K562 (cell line): Measurements from ENCODE around the gene FBXO28. TPM values are rescaled to one million over a fixed set of nuclear protein-coding genes. Genes with fewer than 3 reads are reported as not detected.

Source experiments
- ARHGAP35 ChIP-seq: fragments of 450-650 bp; IDR thresholded peaks from 2 replicates; pipeline ENCODE4 v1.6.1; 2018; ENCODE audit not compliant: partially characterized antibody
- ARID4B ChIP-seq: sonication (generic); formaldehyde crosslinking; IDR thresholded peaks from 2 replicates; pipeline ENCODE4 v1.8.0; 2022; ENCODE audit warnings: mild to moderate bottlenecking, missing genetic modification reagents
- CBX3 ChIP-seq, 2 experiments: IDR thresholded peaks; 1 replicate in 1 of 2; 2 replicates in 1 of 2; pipeline ENCODE4 v1.6.1; 2012; ENCODE audit warnings: inconsistent platforms in 2 of 2, low read length in 2 of 2, borderline replicate concordance in 1 of 2, control low read depth in 1 of 2
- DPF2 ChIP-seq: fragments of 450-650 bp; IDR thresholded peaks from 2 replicates; pipeline ENCODE4 v1.6.1; 2016
- GTF2F1 ChIP-seq: IDR thresholded peaks from 2 replicates; pipeline ENCODE4 v1.6.1; 2011; ENCODE audit warnings: low read depth, low read length, improper control_type of control experiment
- MCM3 ChIP-seq: fragments of 450-650 bp; IDR thresholded peaks from 2 replicates; pipeline ENCODE4 v1.6.1; 2016
- RCOR1 ChIP-seq, 2 experiments: IDR thresholded peaks; 2 replicates each; pipeline ENCODE4 v1.6.1; 2012; ENCODE audit warnings: low read depth in 2 of 2, low read length in 2 of 2, borderline replicate concordance in 1 of 2, improper control_type of control experiment in 1 of 2
- TFAM ChIP-seq: fragments of 250-450 bp; sonication (Bioruptor Pico); conservative IDR thresholded peaks from 2 replicates; pipeline ENCODE4 v1.5.0; 2021; ENCODE audit warnings: mild to moderate bottlenecking, moderate library complexity
- TFAP4 ChIP-seq: sonication (generic); formaldehyde crosslinking; IDR thresholded peaks from 2 replicates; pipeline ENCODE4 v1.8.0; 2022; ENCODE audit warnings: missing genetic modification reagents, mild to moderate bottlenecking, moderate library complexity, borderline replicate concordance
- TRIM28 ChIP-seq: fragments of 450-650 bp; IDR thresholded peaks from 2 replicates; pipeline ENCODE4 v1.6.1; 2017
- ZNF24 ChIP-seq: fragments of 450-650 bp; IDR thresholded peaks from 2 replicates; pipeline ENCODE4 v1.6.1; 2016
- ZNF253 ChIP-seq: fragments of 250-450 bp; sonication (Bioruptor Pico); conservative IDR thresholded peaks from 2 replicates; pipeline ENCODE4 v1.6.1; 2021; ENCODE audit warnings: mild to moderate bottlenecking
- ZNF436 ChIP-seq: fragments of 250-450, 450-650 bp; sonication (Bioruptor Pico); formaldehyde crosslinking; IDR thresholded peaks from 2 replicates; pipeline ENCODE4 v1.7.0; 2020; ENCODE audit warnings: mild to moderate bottlenecking
- polyA plus RNA-seq, 8 experiments: library from polyadenylated mRNA; depleted of rRNA in 4 of 8; stranded (reverse) in 5 of 8; unstranded in 3 of 8; fragments of >200 nt; fragmentation: Nextera tagmentation in 2 of 8; fragmentation: Illumina TruSeq in 1 of 8; extraction: Ambion mirVana in 2 of 8; extraction: Trizol in 1 of 8; gene quantifications; 2 replicates each; pipeline versions ENCODE4 v1.2.1 to v1.2.3, GENCODE V29; 2011 to 2014; ENCODE audit warnings: inconsistent platforms in 1 of 8, missing spikeins in 1 of 8
- total RNA-seq, 7 experiments: library from RNA; depleted of rRNA in 6 of 7; stranded (reverse); fragments of >200 nt in 6 of 7; fragmentation: Illumina TruSeq in 2 of 7; extraction: Trizol in 2 of 7; gene quantifications; 2 replicates each; pipeline versions ENCODE4 v1.2.1 to v1.2.3, GENCODE V29; 2011 to 2021; ENCODE audit warnings: low replicate concordance in 1 of 7
- TF ChIP-seq, protein P1 (sequence below), 2 experiments: fragments of 450-650 bp; IDR thresholded peaks; 2 replicates each; pipeline ENCODE4 v1.6.1; 2018; ENCODE audit warnings: mild to moderate bottlenecking in 2 of 2, low read depth in 1 of 2; ENCODE audit not compliant: partially characterized antibody in 2 of 2
- TF ChIP-seq, protein P2 (sequence below): IDR thresholded peaks from 2 replicates; pipeline ENCODE4 v1.6.1; 2012; ENCODE audit warnings: low read depth, low read length, improper control_type of control experiment, borderline replicate concordance
- TF ChIP-seq, protein P3 (sequence below): sonication (generic); formaldehyde crosslinking; IDR thresholded peaks from 2 replicates; pipeline ENCODE4 v1.8.0; 2022; ENCODE audit warnings: mild to moderate bottlenecking, missing genetic modification reagents

Gene FBXO28
- total and polyA plus RNA-seq, 9 of the 15 experiments (the other 6 are each of a cell fraction or from before 2014, with no cell fraction given), result 4.1 to 34.8 (median 25.3) TPM

GRCh38 chr1:224203243-224204016 lies 89.5 kb downstream of the FBXO28 start (continued):
- no peak for TF ChIP-seq ARID4B (CRISPR knock-in tag)
- peak; percentile 19; the same call in 1 of the 2 replicates for TF ChIP-seq TFAP4
- no peak for TF ChIP-seq ZNF24
- no peak for TF ChIP-seq RCOR1 (IDR thresholded peaks at IDR 0.05; ENCODE audit: borderline replicate concordance in 1 of 2, low read depth in 2 of 2, low read length in 2 of 2)
- no peak for TF ChIP-seq ARHGAP35
- TF ChIP-seq, protein P1, sequence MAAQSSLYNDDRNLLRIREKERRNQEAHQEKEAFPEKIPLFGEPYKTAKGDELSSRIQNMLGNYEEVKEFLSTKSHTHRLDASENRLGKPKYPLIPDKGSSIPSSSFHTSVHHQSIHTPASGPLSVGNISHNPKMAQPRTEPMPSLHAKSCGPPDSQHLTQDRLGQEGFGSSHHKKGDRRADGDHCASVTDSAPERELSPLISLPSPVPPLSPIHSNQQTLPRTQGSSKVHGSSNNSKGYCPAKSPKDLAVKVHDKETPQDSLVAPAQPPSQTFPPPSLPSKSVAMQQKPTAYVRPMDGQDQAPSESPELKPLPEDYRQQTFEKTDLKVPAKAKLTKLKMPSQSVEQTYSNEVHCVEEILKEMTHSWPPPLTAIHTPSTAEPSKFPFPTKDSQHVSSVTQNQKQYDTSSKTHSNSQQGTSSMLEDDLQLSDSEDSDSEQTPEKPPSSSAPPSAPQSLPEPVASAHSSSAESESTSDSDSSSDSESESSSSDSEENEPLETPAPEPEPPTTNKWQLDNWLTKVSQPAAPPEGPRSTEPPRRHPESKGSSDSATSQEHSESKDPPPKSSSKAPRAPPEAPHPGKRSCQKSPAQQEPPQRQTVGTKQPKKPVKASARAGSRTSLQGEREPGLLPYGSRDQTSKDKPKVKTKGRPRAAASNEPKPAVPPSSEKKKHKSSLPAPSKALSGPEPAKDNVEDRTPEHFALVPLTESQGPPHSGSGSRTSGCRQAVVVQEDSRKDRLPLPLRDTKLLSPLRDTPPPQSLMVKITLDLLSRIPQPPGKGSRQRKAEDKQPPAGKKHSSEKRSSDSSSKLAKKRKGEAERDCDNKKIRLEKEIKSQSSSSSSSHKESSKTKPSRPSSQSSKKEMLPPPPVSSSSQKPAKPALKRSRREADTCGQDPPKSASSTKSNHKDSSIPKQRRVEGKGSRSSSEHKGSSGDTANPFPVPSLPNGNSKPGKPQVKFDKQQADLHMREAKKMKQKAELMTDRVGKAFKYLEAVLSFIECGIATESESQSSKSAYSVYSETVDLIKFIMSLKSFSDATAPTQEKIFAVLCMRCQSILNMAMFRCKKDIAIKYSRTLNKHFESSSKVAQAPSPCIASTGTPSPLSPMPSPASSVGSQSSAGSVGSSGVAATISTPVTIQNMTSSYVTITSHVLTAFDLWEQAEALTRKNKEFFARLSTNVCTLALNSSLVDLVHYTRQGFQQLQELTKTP (IDR thresholded peaks at IDR 0.05; ENCODE audit: low read depth in 1 of 2, partially characterized antibody in 2 of 2), result peak in 1 of 2 experiments; percentile 64
- TF ChIP-seq, protein P2, sequence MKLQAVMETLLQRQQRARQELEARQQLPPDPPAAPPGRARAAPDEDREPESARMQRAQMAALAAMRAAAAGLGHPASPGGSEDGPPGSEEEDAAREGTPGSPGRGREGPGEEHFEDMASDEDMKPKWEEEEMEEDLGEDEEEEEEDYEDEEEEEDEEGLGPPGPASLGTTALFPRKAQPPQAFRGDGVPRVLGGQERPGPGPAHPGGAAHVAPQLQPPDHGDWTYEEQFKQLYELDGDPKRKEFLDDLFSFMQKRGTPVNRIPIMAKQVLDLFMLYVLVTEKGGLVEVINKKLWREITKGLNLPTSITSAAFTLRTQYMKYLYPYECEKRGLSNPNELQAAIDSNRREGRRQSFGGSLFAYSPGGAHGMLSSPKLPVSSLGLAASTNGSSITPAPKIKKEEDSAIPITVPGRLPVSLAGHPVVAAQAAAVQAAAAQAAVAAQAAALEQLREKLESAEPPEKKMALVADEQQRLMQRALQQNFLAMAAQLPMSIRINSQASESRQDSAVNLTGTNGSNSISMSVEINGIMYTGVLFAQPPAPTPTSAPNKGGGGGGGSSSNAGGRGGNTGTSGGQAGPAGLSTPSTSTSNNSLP, result no peak
- TF ChIP-seq, protein P3, sequence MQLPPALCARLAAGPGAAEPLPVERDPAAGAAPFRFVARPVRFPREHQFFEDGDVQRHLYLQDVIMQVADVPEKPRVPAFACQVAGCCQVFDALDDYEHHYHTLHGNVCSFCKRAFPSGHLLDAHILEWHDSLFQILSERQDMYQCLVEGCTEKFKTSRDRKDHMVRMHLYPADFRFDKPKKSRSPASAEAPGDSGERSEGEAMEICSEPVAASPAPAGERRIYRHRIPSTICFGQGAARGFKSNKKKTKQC (CRISPR knock-in tag), result no peak
- TF ChIP-seq CBX3 (IDR thresholded peaks at IDR 0.05; ENCODE audit: borderline replicate concordance in 1 of 2, low read length in 2 of 2), result no peak
- no peak for TF ChIP-seq GTF2F1
- TF ChIP-seq MCM3, result no peak
- no peak for TF ChIP-seq TFAM (CRISPR knock-in tag)
- TF ChIP-seq ZNF436 (CRISPR knock-in tag), result no peak
- TF ChIP-seq ZNF253 (CRISPR knock-in tag), result no peak
- TF ChIP-seq DPF2, result no peak
- TF ChIP-seq TRIM28, result no peak
